Esophagus muscularis mucosa (tissue), 4 donors: ENCODE data around the gene GFOD1. TPM values are rescaled to one million over a fixed set of nuclear protein-coding genes. Genes with fewer than 3 reads are reported as not detected.
A peak's percentile ranks its signal among the peaks of the same experiment; 100 is the strongest.

Experiments
- DNase-seq: peaks from one replicate; pipeline ENCODE4 v3.0.0-alpha.2; 2017; ENCODE audit errors: extremely low spot score
- H3K27ac ChIP-seq, 4 donors: fragments of 200-600 bp; sonication (generic); replicated peaks in 1 of 4; 1 replicate in 3 of 4; 2 replicates in 1 of 4; pipeline ENCODE4 v1.5.1; 2016 to 2019; ENCODE audit warnings: mild to moderate bottlenecking in 1 of 4
- H3K27me3 ChIP-seq, 4 donors: fragments of 200-600 bp; sonication (generic); one replicate each; pipeline versions ENCODE4 v1.5.1 to v1.6.0; 2016 to 2019
- H3K36me3 ChIP-seq, 4 donors: fragments of 200-600 bp; sonication (generic); one replicate each; pipeline ENCODE4 v1.5.1; 2016 to 2019
- H3K4me1 ChIP-seq, 4 donors: fragments of 200-600 bp; sonication (generic); one replicate each; pipeline ENCODE4 v1.5.1; 2016 to 2019
- H3K4me3 ChIP-seq, 4 donors: fragments of 200-600 bp; sonication (generic); 1 replicate in 2 of 4; 2 replicates in 2 of 4; pipeline ENCODE4 v1.5.1; 2016 to 2019; ENCODE audit warnings: mild to moderate bottlenecking in 4 of 4, moderate library complexity in 1 of 4
- H3K9me3 ChIP-seq, 4 donors: fragments of 200-600 bp; sonication (generic); 1 replicate in 3 of 4; 2 replicates in 1 of 4; pipeline ENCODE4 v1.5.1; 2016 to 2019
- CTCF ChIP-seq, 3 experiments: fragments of 200-600 bp in 2 of 3; fragments of 450-650 bp in 1 of 3; sonication (generic) in 2 of 3; IDR thresholded peaks; one replicate each; pipeline ENCODE4 v1.5.1; 2017 to 2019; ENCODE audit warnings: antibody characterized with exemption in 3 of 3, mild to moderate bottlenecking in 2 of 3, moderate library complexity in 1 of 3
- EP300 ChIP-seq: sonication (generic); formaldehyde crosslinking; IDR thresholded peaks from one replicate; pipeline ENCODE4 v1.6.1; 2017; ENCODE audit warnings: antibody characterized with exemption
- POLR2A ChIP-seq: fragments of 450-650 bp; IDR thresholded peaks from one replicate; pipeline ENCODE4 v1.6.1; 2017; ENCODE audit warnings: antibody characterized with exemption, moderate library complexity, mild to moderate bottlenecking, low read depth
- POLR2AphosphoS5 ChIP-seq, 2 donors: sonication (generic); formaldehyde crosslinking; IDR thresholded peaks; one replicate each; pipeline ENCODE4 v1.6.1; 2017; ENCODE audit warnings: antibody characterized with exemption in 2 of 2
- WGBS: methylation state at CpG from one replicate; pipeline ENCODE4 v1.1.5; 2018; 5-methylcytosine and 5-hydroxymethylcytosine counted together
- intact Hi-C: fragments of 100-400 bp; cut with DNase I; formaldehyde crosslinking; loops from one replicate; pipeline ENCODE4 v1.15.1; 2023
- total RNA-seq, 4 donors: library from RNA; depleted of rRNA; stranded (reverse); fragments of >200 nt; gene quantifications; one replicate each; pipeline versions ENCODE4 v1.1.0 to v1.2.1, GENCODE V29; 2016

GFOD1 gene
- total RNA-seq, 4 donors from 2014 or later, result 21.7 to 34.5 (median 25.8) TPM

- H3K4me3 ChIP-seq, result no peak overlapping the region
- intact Hi-C loops, result no loop called here
- no peaks in the 10 kb centered on the region for H3K36me3 ChIP-seq
- peaks cover 40 to 55% (median 49%) of the 10 kb centered on the region in 4 donors for H3K4me1 ChIP-seq
- no peaks in the 10 kb centered on the region for H3K9me3 ChIP-seq
- no peak for DNase-seq
- WGBS, result 91% methylated on average over 8 of the region's 9 CpGs
- no peak overlapping the region for H3K27ac ChIP-seq
- TF ChIP-seq CTCF (IDR thresholded peaks at IDR 0.05), result no peak
- H3K27me3 ChIP-seq, result no peaks in the 10 kb centered on the region
Observed at GRCh38 chr6:13398421-13398994, 88.9 kb downstream of the GFOD1 start.

- Histone ChIP-seq H3K9me3 (no peaks in the 10 kb centered on the region), H3K4me1 (peaks cover 40 to 55% (median 49%) of the 10 kb centered on the region in 4 donors), H3K27ac (peak overlapping the region in 1 of 4 donors; percentile 21), H3K4me3 (no peak overlapping the region), H3K27me3 (no peaks in the 10 kb centered on the region), H3K36me3 (no peaks in the 10 kb centered on the region)
- WGBS, result 73% methylated on average over 6 of the region's 6 CpGs
- intact Hi-C loops, result no loop called here
- no peak for TF ChIP-seq EP300
- TF ChIP-seq CTCF (IDR thresholded peaks at IDR 0.05), result no peak
- TF ChIP-seq POLR2AphosphoS5 (IDR thresholded peaks at IDR 0.05), result no peak
- TF ChIP-seq POLR2A, result no peak
- no peak for DNase-seq
Observed at GRCh38 chr6:13398069-13398381, 89.4 kb downstream of the GFOD1 start.

GRCh38 chr6:13397359-13398068 lies 89.9 kb downstream of the GFOD1 start:
- no peaks in the 10 kb centered on the region for H3K9me3 ChIP-seq
- no peaks in the 10 kb centered on the region for H3K27me3 ChIP-seq
- WGBS, result 65% methylated on average over 9 of the region's 9 CpGs
- intact Hi-C loops, result no loop called here
- DNase-seq, result no peak
- H3K36me3 ChIP-seq, result no peaks in the 10 kb centered on the region
- H3K27ac ChIP-seq, result peak overlapping the region in 3 of 4 donors; percentile 3 to 42 (median 34)
- peaks cover 40 to 55% (median 49%) of the 10 kb centered on the region in 4 donors for H3K4me1 ChIP-seq
- H3K4me3 ChIP-seq, result no peak overlapping the region
- TF ChIP-seq EP300, result no peak
- TF ChIP-seq CTCF (IDR thresholded peaks at IDR 0.05), result peak in 2 of 3 experiments; percentile 10 to 28

GRCh38 chr6:13396241-13396792 lies 91.1 kb downstream of the GFOD1 start:
- 96% methylated on average over 3 of the region's 3 CpGs for WGBS
- DNase-seq, result no peak
- H3K36me3 ChIP-seq, result no peaks in the 10 kb centered on the region
- intact Hi-C loops, result no loop called here
- H3K9me3 ChIP-seq, result no peaks in the 10 kb centered on the region
- peaks cover 40 to 55% (median 49%) of the 10 kb centered on the region in 4 donors for H3K4me1 ChIP-seq
- TF ChIP-seq POLR2AphosphoS5 (IDR thresholded peaks at IDR 0.05) (no peak), CTCF (IDR thresholded peaks at IDR 0.05) (no peak), POLR2A (no peak), EP300 (no peak)
- no peaks in the 10 kb centered on the region for H3K27me3 ChIP-seq
- H3K27ac ChIP-seq, result peak overlapping the region in 3 of 4 donors; percentile 3 to 25 (median 4)
- no peak overlapping the region for H3K4me3 ChIP-seq
